GM19452 (cell line): ENCODE data around the gene ALPK3.

Experiments
- ATAC-seq: cut with Tn5 transposase; IDR thresholded peaks from one replicate; pipeline ENCODE4 v1.9.1; 2021; ENCODE audit not compliant: unreplicated experiment

ALPK3 gene, protein sequence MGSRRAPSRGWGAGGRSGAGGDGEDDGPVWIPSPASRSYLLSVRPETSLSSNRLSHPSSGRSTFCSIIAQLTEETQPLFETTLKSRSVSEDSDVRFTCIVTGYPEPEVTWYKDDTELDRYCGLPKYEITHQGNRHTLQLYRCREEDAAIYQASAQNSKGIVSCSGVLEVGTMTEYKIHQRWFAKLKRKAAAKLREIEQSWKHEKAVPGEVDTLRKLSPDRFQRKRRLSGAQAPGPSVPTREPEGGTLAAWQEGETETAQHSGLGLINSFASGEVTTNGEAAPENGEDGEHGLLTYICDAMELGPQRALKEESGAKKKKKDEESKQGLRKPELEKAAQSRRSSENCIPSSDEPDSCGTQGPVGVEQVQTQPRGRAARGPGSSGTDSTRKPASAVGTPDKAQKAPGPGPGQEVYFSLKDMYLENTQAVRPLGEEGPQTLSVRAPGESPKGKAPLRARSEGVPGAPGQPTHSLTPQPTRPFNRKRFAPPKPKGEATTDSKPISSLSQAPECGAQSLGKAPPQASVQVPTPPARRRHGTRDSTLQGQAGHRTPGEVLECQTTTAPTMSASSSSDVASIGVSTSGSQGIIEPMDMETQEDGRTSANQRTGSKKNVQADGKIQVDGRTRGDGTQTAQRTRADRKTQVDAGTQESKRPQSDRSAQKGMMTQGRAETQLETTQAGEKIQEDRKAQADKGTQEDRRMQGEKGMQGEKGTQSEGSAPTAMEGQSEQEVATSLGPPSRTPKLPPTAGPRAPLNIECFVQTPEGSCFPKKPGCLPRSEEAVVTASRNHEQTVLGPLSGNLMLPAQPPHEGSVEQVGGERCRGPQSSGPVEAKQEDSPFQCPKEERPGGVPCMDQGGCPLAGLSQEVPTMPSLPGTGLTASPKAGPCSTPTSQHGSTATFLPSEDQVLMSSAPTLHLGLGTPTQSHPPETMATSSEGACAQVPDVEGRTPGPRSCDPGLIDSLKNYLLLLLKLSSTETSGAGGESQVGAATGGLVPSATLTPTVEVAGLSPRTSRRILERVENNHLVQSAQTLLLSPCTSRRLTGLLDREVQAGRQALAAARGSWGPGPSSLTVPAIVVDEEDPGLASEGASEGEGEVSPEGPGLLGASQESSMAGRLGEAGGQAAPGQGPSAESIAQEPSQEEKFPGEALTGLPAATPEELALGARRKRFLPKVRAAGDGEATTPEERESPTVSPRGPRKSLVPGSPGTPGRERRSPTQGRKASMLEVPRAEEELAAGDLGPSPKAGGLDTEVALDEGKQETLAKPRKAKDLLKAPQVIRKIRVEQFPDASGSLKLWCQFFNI (N-terminal part only)

DNA sequence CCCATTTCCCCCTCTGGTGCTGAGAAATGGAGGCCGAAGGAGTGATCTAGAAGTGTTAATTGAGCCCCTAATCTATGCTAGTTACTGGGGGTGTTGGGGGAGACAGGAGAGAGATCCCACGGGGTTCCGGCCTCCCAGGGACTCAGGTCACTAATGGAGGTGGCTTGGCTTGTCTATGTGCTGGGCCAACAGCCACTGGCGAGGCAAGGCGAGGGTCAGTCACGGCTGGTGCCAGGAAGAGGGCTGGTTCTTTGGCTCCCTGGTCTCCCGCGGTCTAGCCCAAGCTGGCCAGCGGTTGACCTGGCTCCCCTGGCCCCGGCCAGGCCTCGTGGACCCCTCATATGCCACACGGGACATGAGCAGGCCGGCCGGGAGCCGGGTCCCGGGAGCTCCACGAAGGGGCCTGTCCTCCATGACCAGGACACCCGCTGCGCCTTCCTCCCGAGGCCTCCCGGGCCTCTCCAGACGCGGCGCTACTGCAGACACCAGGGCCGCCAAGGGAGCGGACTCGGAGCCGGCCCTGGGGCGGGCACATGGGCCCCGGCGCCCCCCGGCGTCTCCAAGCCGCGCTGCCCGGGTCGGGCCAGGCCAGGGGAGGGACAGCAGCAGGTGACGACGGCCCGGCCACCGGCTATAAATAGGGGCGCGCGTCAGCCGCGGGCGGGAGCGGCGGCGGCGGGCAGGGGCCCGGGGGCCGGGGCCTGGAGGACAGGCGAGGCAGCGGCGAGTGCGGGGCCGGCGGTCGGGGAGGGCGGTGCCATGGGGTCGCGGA lies at the start of gene ALPK3:
Gene ALPK3 (plus strand): TSS at position 663 of the 772 bp plus-strand sequence. CDS start 97 bp downstream, at position 760.
- no peak for ATAC-seq

DNA sequence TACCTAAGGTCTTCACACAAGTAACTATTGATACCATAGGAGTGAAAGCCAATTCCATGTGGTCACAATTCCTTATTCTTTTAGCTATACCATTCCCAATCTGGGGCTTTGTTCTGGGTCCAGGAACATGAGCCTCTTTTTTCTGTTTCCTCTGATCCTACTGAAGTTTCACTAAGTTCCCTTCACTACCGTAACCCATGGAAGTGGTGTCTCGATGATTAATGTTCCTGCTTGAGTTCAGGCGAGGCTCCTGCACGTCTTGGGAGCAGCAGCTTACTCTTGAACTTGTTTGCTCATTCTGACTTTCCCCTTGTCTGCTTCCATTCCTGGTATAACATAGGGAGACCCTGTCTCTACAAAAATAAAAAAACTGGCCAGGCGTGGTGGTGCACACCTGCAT lies 45.1 kb upstream of the ALPK3 start:
- ATAC-seq: no peak

DNA sequence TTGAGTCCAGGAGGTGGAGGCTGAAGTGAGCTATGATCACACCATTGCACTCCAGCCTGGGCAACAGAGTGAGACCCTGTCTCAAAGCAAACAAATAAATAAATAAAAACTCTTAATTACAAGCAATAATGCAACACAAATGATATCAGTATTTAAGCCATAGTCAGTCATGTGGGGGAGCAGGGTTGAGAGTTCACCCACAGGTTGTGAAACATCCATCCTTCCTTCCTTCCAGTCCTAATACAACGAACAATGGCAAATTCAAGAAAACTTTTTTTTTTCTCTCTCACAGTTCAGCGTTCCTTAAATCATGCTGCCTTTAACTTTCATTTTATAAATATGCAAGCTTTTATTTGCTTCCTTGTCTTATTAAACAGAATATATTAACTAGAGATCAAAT lies 44.7 kb upstream of the ALPK3 start:
- no peak for ATAC-seq

- ATAC-seq: no peak
Observed at GRCh38 chr15:84773716-84774115, 43.4 kb upstream of the ALPK3 start.

DNA sequence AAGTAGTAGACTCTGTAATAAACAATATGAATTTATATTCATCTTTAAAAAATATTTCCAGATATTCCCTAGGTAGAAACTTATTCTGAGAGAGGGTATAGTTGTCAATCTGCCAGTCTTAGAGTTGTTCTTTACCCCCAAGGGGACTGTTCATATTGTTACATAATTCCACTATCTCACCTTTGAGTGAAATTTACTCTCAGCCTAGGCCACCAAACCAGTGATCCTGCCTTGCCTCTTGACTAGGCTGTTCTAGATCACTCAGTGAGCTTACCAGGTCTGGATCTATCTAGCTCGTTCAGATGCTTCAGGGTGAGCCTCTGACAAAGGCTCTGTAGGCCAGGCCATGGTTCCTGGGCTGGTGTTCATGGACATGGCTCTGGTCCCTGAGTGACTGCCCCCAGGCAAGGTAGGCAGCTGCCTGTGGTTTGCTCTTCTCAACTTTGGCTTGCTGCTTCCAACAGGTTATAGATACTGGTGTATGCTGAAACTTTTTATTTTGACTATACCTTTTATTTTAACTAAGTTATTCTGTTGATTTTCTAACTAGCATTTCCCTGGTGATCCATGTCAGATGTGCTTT lies 41.2 kb upstream of the ALPK3 start:
- no peak for ATAC-seq

- ATAC-seq: no peak
Observed at GRCh38 chr15:84778194-84778593, 39.0 kb upstream of the ALPK3 start.

- no peak for ATAC-seq
Observed at GRCh38 chr15:84780492-84780891, 36.7 kb upstream of the ALPK3 start.

- ATAC-seq: no peak
Observed at GRCh38 chr15:84781495-84781894, 35.7 kb upstream of the ALPK3 start.

DNA sequence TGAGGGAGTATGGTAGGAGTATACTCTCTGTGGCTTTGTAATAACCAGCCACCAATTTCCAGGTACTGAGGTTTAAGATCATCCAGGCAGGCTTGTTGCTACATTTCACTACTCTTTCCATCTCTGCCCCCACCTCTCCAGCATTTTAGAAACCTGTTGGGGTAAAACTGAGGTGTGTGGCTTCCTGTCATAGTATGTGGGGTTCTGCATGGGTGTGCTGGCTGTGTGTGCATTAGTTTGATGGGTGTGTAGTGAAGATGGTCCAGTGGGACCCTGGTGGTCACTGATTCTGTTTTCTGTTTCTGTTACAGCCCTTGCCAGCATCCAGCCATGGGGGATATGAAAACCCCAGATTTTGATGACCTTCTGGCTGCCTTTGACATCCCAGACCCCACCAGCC lies 34.8 kb upstream of the ALPK3 start:
- ATAC-seq: no peak

- no peak for ATAC-seq
Observed at GRCh38 chr15:84783493-84784251, 33.5 kb upstream of the ALPK3 start.

GRCh38 chr15:84784262-84784661 lies 32.9 kb upstream of the ALPK3 start:
- ATAC-seq: no peak

- no peak for ATAC-seq
Observed at GRCh38 chr15:84785053-84785452, 32.1 kb upstream of the ALPK3 start.

DNA sequence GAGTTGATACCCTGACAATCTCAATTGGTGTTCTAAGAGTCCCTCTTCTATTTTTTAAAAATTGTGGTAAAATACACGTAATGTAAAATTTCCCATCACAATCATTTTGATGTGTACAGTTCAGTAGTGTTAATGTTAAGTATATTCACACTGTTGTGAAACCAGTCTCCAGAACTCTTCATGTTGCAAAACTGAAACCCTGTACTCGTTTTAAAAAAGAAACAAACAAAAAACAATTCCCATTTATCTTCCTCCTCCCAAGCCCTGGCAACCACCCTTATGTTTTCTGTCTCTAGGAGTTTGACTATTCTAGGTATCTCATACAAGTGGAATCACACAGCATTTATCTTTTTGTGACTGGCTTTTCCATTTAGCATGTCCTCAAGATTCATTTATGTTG lies 28.7 kb upstream of the ALPK3 start:
- ATAC-seq: no peak

GRCh38 chr15:84789762-84790161 lies 27.4 kb upstream of the ALPK3 start:
- ATAC-seq: no peak

- no peak for ATAC-seq
Observed at GRCh38 chr15:84790676-84791075, 26.5 kb upstream of the ALPK3 start.

GRCh38 chr15:84791763-84792162 lies 25.4 kb upstream of the ALPK3 start:
- no peak for ATAC-seq

GRCh38 chr15:84793431-84794161 lies 23.6 kb upstream of the ALPK3 start:
- no peak for ATAC-seq

DNA sequence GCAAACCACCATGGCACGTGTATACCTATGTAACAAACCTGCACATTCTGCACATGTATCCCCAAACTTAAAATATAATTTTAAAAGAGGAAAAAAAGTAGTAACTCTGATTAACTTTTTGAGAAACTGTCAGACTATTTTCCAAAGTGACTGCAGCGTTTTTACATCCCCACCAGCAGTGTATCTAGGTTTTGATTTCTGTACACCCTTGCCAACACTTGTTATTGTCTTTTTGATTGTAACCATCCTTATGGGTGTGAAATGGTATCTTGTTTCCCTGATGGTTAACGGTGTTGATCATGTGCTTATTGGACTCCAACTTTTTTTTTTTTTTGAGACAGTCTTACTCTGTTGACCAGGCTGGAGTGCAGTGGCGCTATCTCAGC lies 23.0 kb upstream of the ALPK3 start:
- no peak for ATAC-seq

DNA sequence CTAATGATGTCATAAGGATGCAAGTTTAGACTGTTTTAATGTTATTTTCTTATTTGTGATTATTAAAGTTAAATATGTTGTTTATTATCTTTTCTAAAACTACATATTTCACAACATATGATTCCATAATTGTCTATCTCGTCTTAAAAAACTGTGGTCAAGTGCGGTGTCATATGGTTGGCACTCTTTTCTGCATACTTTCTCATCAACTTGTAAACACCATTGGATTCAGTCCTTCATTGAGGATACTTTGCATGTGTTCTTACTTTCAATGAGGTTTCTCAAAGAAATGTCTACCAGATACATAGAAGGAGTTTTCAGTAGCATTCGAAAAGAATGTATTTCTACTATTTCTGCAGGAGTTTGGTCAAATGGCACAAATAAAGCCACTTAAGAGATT lies 22.0 kb upstream of the ALPK3 start:
- no peak for ATAC-seq
